Measurements from ENCODE around the gene KIAA0232.

Gene KIAA0232

GRCh38 chr4:6740347-6740746 is 42.2 kb upstream of the KIAA0232 start:
- no peak for DNase-seq (ENCODE audit: extremely low spot score)
- TF ChIP-seq ELF4 (IDR thresholded peaks at IDR 0.05) (no peak), LEF1 (IDR thresholded peaks at IDR 0.05; ENCODE audit: borderline replicate concordance) (no peak), ZNF384 (IDR thresholded peaks at IDR 0.05) (no peak), L3MBTL2 (conservative IDR thresholded peaks at IDR 0.05) (no peak), SUZ12 (IDR thresholded peaks at IDR 0.05) (no peak), CTBP1 (IDR thresholded peaks at IDR 0.05; ENCODE audit: borderline replicate concordance) (no peak), HDGF (IDR thresholded peaks at IDR 0.05; ENCODE audit: borderline replicate concordance) (no peak), FOXM1 (IDR thresholded peaks at IDR 0.05; ENCODE audit: borderline replicate concordance) (no peak)
- CTCF ChIA-PET: no interaction called here
- POLR2A ChIA-PET: no interaction called here

- DNase-seq (ENCODE audit: extremely low spot score): no peak
- ChIA-PET CTCF (no interaction called here), POLR2A (no interaction called here)
- TF ChIP-seq ZNF384 (IDR thresholded peaks at IDR 0.05): no peak
These were observed 40.0 kb upstream of the KIAA0232 start for GRCh38 chr4:6742507-6742906.

- no peak for TF ChIP-seq BHLHE40 (IDR thresholded peaks at IDR 0.05; ENCODE audit: borderline replicate concordance)
- TF ChIP-seq FOXK2 (IDR thresholded peaks at IDR 0.05): no peak
- no peak for TF ChIP-seq NFRKB (IDR thresholded peaks at IDR 0.05)
- no peak for TF ChIP-seq PKNOX1 (IDR thresholded peaks at IDR 0.05)
- no peak for TF ChIP-seq TARDBP (IDR thresholded peaks at IDR 0.05)
- TF ChIP-seq ELF4 (IDR thresholded peaks at IDR 0.05): no peak
- no peak for TF ChIP-seq LEF1 (IDR thresholded peaks at IDR 0.05; ENCODE audit: borderline replicate concordance)
- TF ChIP-seq SUZ12 (IDR thresholded peaks at IDR 0.05): no peak
- TF ChIP-seq L3MBTL2 (conservative IDR thresholded peaks at IDR 0.05): no peak
- TF ChIP-seq ZNF384 (IDR thresholded peaks at IDR 0.05): no peak
- no peak for TF ChIP-seq CTBP1 (IDR thresholded peaks at IDR 0.05; ENCODE audit: borderline replicate concordance)
- TF ChIP-seq FOXA1 (IDR thresholded peaks at IDR 0.05): no peak
- TF ChIP-seq FOXM1 (IDR thresholded peaks at IDR 0.05; ENCODE audit: borderline replicate concordance): no peak
- no peak for TF ChIP-seq SP1 (IDR thresholded peaks at IDR 0.05)
- TF ChIP-seq HDGF (IDR thresholded peaks at IDR 0.05; ENCODE audit: borderline replicate concordance): no peak
- ChIA-PET POLR2A (no interaction called here), CTCF (no interaction called here)
- no peak for DNase-seq (ENCODE audit: extremely low spot score)
These were observed 39.5 kb upstream of the KIAA0232 start for GRCh38 chr4:6742989-6743388.

- ChIA-PET CTCF (no interaction called here), POLR2A (no interaction called here)
- no peak for TF ChIP-seq TARDBP (IDR thresholded peaks at IDR 0.05)
- no peak for TF ChIP-seq FOXK2 (IDR thresholded peaks at IDR 0.05)
- no peak for TF ChIP-seq L3MBTL2 (conservative IDR thresholded peaks at IDR 0.05)
- no peak for TF ChIP-seq FOXA1 (IDR thresholded peaks at IDR 0.05)
- TF ChIP-seq FOXM1 (IDR thresholded peaks at IDR 0.05; ENCODE audit: borderline replicate concordance): no peak
- no peak for TF ChIP-seq SUZ12 (IDR thresholded peaks at IDR 0.05)
- no peak for TF ChIP-seq PKNOX1 (IDR thresholded peaks at IDR 0.05)
- TF ChIP-seq HDGF (IDR thresholded peaks at IDR 0.05; ENCODE audit: borderline replicate concordance): no peak
- TF ChIP-seq ZNF384 (IDR thresholded peaks at IDR 0.05): no peak
- DNase-seq (ENCODE audit: extremely low spot score): no peak
These were observed 35.7 kb upstream of the KIAA0232 start for GRCh38 chr4:6746721-6747293.

GRCh38 chr4:6747294-6748051 is 35.1 kb upstream of the KIAA0232 start:
- POLR2A ChIA-PET: no interaction called here
- DNase-seq (ENCODE audit: extremely low spot score): no peak

GRCh38 chr4:6748286-6748685 is 34.2 kb upstream of the KIAA0232 start:
- ChIA-PET CTCF (no interaction called here), POLR2A (no interaction called here)
- DNase-seq (ENCODE audit: extremely low spot score): no peak
- TF ChIP-seq FOXK2 (IDR thresholded peaks at IDR 0.05) (no peak), BHLHE40 (IDR thresholded peaks at IDR 0.05; ENCODE audit: borderline replicate concordance) (no peak)

More at GRCh38 chr4:6747294-6748051, 35.1 kb upstream of the KIAA0232 start:
- TF ChIP-seq ZNF384 (IDR thresholded peaks at IDR 0.05) (no peak), L3MBTL2 (conservative IDR thresholded peaks at IDR 0.05) (no peak), FOXA1 (IDR thresholded peaks at IDR 0.05) (no peak), PKNOX1 (IDR thresholded peaks at IDR 0.05) (no peak), LEF1 (IDR thresholded peaks at IDR 0.05; ENCODE audit: borderline replicate concordance) (no peak), CTBP1 (IDR thresholded peaks at IDR 0.05; ENCODE audit: borderline replicate concordance) (no peak)
- CTCF ChIA-PET: no interaction called here

Data from HEK293T (cell line).